ENCODE measurements around the gene TNFRSF1A. TPM values are rescaled to one million over a fixed set of nuclear protein-coding genes. Genes with fewer than 3 reads are reported as not detected.
A peak's percentile ranks its signal among the peaks of the same experiment; 100 is the strongest.

Gene TNFRSF1A
- total and polyA plus RNA-seq, 2 of the 13 experiments (the other 11 are each of a cell fraction or from before 2014, with no cell fraction given), result 41.5 to 61.2 TPM

DNA sequence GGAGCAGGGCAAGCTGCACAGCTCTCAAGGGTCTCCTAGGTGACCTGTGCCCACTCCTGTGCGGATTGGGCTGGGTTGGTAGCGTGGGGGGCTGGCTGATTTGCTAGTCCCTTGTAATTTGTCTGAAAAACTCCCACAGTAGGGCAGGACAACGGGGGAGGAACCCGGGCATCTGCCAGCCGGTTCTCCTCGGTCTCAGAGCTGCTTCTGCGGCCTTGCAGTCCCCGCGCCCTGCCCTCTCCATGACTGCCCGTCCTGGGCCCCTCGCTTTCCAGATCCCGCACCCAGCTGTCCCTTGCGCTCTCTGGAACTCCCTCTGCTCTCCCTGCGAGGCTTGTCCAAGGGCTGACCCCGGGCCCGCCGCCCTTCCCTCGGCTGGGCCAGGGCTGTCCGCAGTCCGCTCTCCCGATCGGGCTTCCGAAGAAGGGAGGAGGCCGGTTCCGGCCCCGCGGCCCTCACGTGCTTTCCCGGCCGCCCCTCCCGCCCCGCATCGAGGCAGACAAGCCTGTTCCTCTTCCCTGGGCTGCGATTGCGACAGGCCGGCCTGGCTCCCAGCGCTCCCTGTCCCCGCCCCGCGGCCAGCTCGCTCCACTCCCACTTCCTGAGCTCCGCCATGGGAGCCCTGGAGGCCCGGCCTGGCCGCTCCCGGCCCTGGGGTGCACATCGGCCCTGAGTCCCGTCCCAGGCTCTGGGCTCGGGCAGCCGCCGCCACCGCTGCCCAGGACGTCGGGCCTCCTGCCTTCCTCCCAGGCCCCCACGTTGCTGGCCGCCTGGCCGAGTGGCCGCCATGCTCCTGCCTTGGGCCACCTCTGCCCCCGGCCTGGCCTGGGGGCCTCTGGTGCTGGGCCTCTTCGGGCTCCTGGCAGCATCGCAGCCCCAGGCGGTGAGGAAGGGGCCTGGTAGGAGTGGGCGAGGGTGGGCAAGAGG, 42.0 kb upstream of the TNFRSF1A start, which contains the start of gene LTBR (continued):
- TF ChIP-seq, protein P1, sequence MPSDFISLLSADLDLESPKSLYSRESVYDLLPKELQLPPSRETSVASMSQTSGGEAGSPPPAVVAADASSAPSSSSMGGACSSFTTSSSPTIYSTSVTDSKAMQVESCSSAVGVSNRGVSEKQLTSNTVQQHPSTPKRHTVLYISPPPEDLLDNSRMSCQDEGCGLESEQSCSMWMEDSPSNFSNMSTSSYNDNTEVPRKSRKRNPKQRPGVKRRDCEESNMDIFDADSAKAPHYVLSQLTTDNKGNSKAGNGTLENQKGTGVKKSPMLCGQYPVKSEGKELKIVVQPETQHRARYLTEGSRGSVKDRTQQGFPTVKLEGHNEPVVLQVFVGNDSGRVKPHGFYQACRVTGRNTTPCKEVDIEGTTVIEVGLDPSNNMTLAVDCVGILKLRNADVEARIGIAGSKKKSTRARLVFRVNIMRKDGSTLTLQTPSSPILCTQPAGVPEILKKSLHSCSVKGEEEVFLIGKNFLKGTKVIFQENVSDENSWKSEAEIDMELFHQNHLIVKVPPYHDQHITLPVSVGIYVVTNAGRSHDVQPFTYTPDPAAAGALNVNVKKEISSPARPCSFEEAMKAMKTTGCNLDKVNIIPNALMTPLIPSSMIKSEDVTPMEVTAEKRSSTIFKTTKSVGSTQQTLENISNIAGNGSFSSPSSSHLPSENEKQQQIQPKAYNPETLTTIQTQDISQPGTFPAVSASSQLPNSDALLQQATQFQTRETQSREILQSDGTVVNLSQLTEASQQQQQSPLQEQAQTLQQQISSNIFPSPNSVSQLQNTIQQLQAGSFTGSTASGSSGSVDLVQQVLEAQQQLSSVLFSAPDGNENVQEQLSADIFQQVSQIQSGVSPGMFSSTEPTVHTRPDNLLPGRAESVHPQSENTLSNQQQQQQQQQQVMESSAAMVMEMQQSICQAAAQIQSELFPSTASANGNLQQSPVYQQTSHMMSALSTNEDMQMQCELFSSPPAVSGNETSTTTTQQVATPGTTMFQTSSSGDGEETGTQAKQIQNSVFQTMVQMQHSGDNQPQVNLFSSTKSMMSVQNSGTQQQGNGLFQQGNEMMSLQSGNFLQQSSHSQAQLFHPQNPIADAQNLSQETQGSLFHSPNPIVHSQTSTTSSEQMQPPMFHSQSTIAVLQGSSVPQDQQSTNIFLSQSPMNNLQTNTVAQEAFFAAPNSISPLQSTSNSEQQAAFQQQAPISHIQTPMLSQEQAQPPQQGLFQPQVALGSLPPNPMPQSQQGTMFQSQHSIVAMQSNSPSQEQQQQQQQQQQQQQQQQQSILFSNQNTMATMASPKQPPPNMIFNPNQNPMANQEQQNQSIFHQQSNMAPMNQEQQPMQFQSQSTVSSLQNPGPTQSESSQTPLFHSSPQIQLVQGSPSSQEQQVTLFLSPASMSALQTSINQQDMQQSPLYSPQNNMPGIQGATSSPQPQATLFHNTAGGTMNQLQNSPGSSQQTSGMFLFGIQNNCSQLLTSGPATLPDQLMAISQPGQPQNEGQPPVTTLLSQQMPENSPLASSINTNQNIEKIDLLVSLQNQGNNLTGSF (CRISPR knock-in tag; IDR thresholded peaks at IDR 0.05), result 0 out of 2 replicates have a peak, but pooled peaks have one; percentile 20
- TF ChIP-seq MBD4 (IDR thresholded peaks at IDR 0.05; ENCODE audit: borderline replicate concordance, low read length) (no peak), ATRX (CRISPR knock-in tag; IDR thresholded peaks at IDR 0.05; ENCODE audit: borderline replicate concordance) (no peak), ZNF7 (CRISPR knock-in tag; IDR thresholded peaks at IDR 0.05) (no peak), RARG (CRISPR knock-in tag; IDR thresholded peaks at IDR 0.05; ENCODE audit: low read depth) (peak; percentile 80; the same call in 1 of the 2 replicates), ZNF3 (CRISPR knock-in tag; IDR thresholded peaks at IDR 0.05) (no peak), TGIF2 (CRISPR knock-in tag; IDR thresholded peaks at IDR 0.05) (no peak; the same call in 1 of the 2 replicates), ISX (CRISPR knock-in tag; conservative IDR thresholded peaks at IDR 0.05) (no peak), ZBTB8A (CRISPR knock-in tag; IDR thresholded peaks at IDR 0.05; ENCODE audit: borderline replicate concordance, low read depth) (peak; percentile 59; the same call in 1 of the 2 replicates), ZNF484 (CRISPR knock-in tag; IDR thresholded peaks at IDR 0.05; ENCODE audit: borderline replicate concordance, low read depth) (no peak; the same call in 1 of the 2 replicates), ZNF709 (CRISPR knock-in tag; IDR thresholded peaks at IDR 0.05) (peak; percentile 83), ZNF12 (CRISPR knock-in tag; IDR thresholded peaks at IDR 0.05) (peak; percentile 58; the same call in 1 of the 2 replicates), SRSF1 (optimal IDR thresholded peaks at IDR 0.05; ENCODE audit: low read depth, low read length) (no peak), MXI1 (IDR thresholded peaks at IDR 0.05; ENCODE audit: borderline replicate concordance, low read depth, low read length) (peak; percentile 54; the same call in 1 of the 3 replicates)
- TF ChIP-seq, protein P2, sequence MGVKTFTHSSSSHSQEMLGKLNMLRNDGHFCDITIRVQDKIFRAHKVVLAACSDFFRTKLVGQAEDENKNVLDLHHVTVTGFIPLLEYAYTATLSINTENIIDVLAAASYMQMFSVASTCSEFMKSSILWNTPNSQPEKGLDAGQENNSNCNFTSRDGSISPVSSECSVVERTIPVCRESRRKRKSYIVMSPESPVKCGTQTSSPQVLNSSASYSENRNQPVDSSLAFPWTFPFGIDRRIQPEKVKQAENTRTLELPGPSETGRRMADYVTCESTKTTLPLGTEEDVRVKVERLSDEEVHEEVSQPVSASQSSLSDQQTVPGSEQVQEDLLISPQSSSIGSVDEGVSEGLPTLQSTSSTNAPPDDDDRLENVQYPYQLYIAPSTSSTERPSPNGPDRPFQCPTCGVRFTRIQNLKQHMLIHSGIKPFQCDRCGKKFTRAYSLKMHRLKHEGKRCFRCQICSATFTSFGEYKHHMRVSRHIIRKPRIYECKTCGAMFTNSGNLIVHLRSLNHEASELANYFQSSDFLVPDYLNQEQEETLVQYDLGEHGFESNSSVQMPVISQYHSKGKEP (CRISPR knock-in tag; IDR thresholded peaks at IDR 0.05), result no peak
- TF ChIP-seq, protein P3, sequence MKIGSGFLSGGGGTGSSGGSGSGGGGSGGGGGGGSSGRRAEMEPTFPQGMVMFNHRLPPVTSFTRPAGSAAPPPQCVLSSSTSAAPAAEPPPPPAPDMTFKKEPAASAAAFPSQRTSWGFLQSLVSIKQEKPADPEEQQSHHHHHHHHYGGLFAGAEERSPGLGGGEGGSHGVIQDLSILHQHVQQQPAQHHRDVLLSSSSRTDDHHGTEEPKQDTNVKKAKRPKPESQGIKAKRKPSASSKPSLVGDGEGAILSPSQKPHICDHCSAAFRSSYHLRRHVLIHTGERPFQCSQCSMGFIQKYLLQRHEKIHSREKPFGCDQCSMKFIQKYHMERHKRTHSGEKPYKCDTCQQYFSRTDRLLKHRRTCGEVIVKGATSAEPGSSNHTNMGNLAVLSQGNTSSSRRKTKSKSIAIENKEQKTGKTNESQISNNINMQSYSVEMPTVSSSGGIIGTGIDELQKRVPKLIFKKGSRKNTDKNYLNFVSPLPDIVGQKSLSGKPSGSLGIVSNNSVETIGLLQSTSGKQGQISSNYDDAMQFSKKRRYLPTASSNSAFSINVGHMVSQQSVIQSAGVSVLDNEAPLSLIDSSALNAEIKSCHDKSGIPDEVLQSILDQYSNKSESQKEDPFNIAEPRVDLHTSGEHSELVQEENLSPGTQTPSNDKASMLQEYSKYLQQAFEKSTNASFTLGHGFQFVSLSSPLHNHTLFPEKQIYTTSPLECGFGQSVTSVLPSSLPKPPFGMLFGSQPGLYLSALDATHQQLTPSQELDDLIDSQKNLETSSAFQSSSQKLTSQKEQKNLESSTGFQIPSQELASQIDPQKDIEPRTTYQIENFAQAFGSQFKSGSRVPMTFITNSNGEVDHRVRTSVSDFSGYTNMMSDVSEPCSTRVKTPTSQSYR (CRISPR knock-in tag; IDR thresholded peaks at IDR 0.05; ENCODE audit: borderline replicate concordance), result peak; percentile 64; the same call in 1 of the 2 replicates
- TF ChIP-seq, protein P4, sequence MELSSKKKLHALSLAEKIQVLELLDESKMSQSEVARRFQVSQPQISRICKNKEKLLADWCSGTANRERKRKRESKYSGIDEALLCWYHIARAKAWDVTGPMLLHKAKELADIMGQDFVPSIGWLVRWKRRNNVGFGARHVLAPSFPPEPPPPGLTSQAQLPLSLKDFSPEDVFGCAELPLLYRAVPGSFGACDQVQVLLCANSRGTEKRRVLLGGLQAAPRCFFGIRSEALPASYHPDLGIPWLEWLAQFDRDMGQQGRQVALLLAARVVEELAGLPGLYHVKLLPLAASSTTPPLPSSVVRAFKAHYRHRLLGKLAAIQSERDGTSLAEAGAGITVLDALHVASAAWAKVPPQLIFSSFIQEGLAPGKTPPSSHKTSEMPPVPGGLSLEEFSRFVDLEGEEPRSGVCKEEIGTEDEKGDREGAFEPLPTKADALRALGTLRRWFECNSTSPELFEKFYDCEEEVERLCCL (CRISPR knock-in tag; IDR thresholded peaks at IDR 0.05; ENCODE audit: borderline replicate concordance), result peak; percentile 35; the same call in 1 of the 2 replicates
